Keratinocyte (primary cell): ENCODE data around the gene AGO3. TPM values are rescaled to one million over a fixed set of nuclear protein-coding genes. Genes with fewer than 3 reads are reported as not detected.

Source experiments
- DNase-seq: peaks from one replicate; pipeline ENCODE4 v3.0.0-alpha.2; 2011; ENCODE audit warnings: low read depth, missing footprints, low spot score
- FAIRE-seq: peaks from 2 replicates; lab custom pipeline; 2011; peaks lifted over from hg19 to GRCh38; lab: Jason Lieb, UNC
- H2AFZ ChIP-seq: 2 replicates; pipeline ENCODE4 v1.6.0; 2012; ENCODE audit warnings: low read length, control low read depth, inconsistent platforms; ENCODE audit not compliant: control insufficient read depth
- H3K27ac ChIP-seq: 2 replicates; pipeline ENCODE4 v1.5.1; 2011; ENCODE audit warnings: low read length; ENCODE audit not compliant: control insufficient read depth, insufficient read depth
- H3K27me3 ChIP-seq: 3 replicates; pipeline ENCODE4 v1.6.0; 2011; ENCODE audit warnings: low read length; ENCODE audit not compliant: control insufficient read depth, insufficient read depth; ENCODE audit errors: extremely low read depth
- H3K36me3 ChIP-seq, 2 experiments: 2 replicates in 1 of 2; 3 replicates in 1 of 2; pipeline ENCODE4 v1.5.1; 2011; ENCODE audit warnings: low read length in 2 of 2, mild to moderate bottlenecking in 1 of 2; ENCODE audit not compliant: control insufficient read depth in 2 of 2, insufficient read depth in 2 of 2; ENCODE audit errors: extremely low read depth in 1 of 2
- H3K4me1 ChIP-seq: 3 replicates; pipeline ENCODE4 v1.5.1; 2011; ENCODE audit warnings: low read length; ENCODE audit not compliant: control insufficient read depth, insufficient read depth; ENCODE audit errors: extremely low read depth
- H3K4me2 ChIP-seq: 3 replicates; pipeline ENCODE4 v1.6.0; 2011; ENCODE audit warnings: low read depth, low read length; ENCODE audit not compliant: control insufficient read depth, insufficient read depth; ENCODE audit errors: extremely low read depth
- H3K4me3 ChIP-seq, 3 experiments: fragments of 200-600 bp in 1 of 3; sonication (generic) in 1 of 3; 2 replicates in 2 of 3; 3 replicates in 1 of 3; pipeline ENCODE4 v1.5.1; 2011 to 2016; ENCODE audit warnings: low read length in 3 of 3, mild to moderate bottlenecking in 3 of 3, control low read depth in 2 of 3, inconsistent platforms in 1 of 3, low read depth in 1 of 3, mixed read lengths in 1 of 3, mixed run types in 1 of 3, moderate library complexity in 1 of 3; ENCODE audit not compliant: control insufficient read depth in 2 of 3, insufficient read depth in 2 of 3; ENCODE audit errors: extremely low read depth in 1 of 3
- H3K79me2 ChIP-seq: 2 replicates; pipeline ENCODE4 v1.6.0; 2012; ENCODE audit warnings: low read length; ENCODE audit not compliant: control insufficient read depth, insufficient read depth
- H3K9ac ChIP-seq: 3 replicates; pipeline ENCODE4 v1.6.0; 2011; ENCODE audit warnings: low read length; ENCODE audit not compliant: control insufficient read depth, insufficient read depth; ENCODE audit errors: extremely low read depth
- H3K9me1 ChIP-seq: 3 replicates; pipeline ENCODE4 v1.6.0; 2011; ENCODE audit warnings: low read length; ENCODE audit not compliant: control insufficient read depth, insufficient read depth; ENCODE audit errors: extremely low read depth
- H3K9me3 ChIP-seq: 2 replicates; pipeline ENCODE4 v1.5.1; 2012; ENCODE audit warnings: low read depth, low read length; ENCODE audit not compliant: control insufficient read depth
- H4K20me1 ChIP-seq: 3 replicates; pipeline ENCODE4 v1.6.0; 2011; ENCODE audit warnings: low read length; ENCODE audit not compliant: control insufficient read depth, insufficient read depth; ENCODE audit errors: extremely low read depth
- CTCF ChIP-seq, 3 experiments: IDR thresholded peaks in 1 of 3; conservative IDR thresholded peaks in 1 of 3; optimal IDR thresholded peaks in 1 of 3; 2 replicates in 2 of 3; 3 replicates in 1 of 3; pipeline versions ENCODE3 to v1.5.1; 2011; ENCODE audit warnings: low read length in 3 of 3, mild to moderate bottlenecking in 3 of 3, moderate library complexity in 2 of 3, control low read depth in 1 of 3, inconsistent platforms in 1 of 3; ENCODE audit not compliant: insufficient read depth in 2 of 3; ENCODE audit errors: extremely low read depth in 1 of 3
- EZH2 ChIP-seq: IDR thresholded peaks from one replicate; pipeline ENCODE4 v1.6.1; 2012; ENCODE audit warnings: inconsistent platforms, mild to moderate bottlenecking, low read length, moderate library complexity
- dilution Hi-C: fragments of 300-500 bp; cut with MboI; formaldehyde crosslinking; loops from one replicate; pipeline ENCODE4 v1.7.0; 2020; ENCODE audit warnings: low sequenced_read_pairs; ENCODE audit not compliant: extremely low pct_ligation_motif_present
- polyA plus RNA-seq, 5 experiments: library from polyadenylated mRNA; depleted of rRNA in 3 of 5; stranded (reverse) in 3 of 5; stranded (forward) in 1 of 5; unstranded in 1 of 5; fragments of >200 nt; gene quantifications; 1 replicate in 1 of 5; 2 replicates in 3 of 5; 3 replicates in 1 of 5; pipeline versions ENCODE4 v1.2.1 to v1.2.3, GENCODE V29; 2011 to 2012; ENCODE audit warnings: missing spikeins in 2 of 5, low read depth in 1 of 5, low replicate concordance in 1 of 5

Gene AGO3
- polyA plus RNA-seq, 1 donor (not counting 4 experiments of a cell fraction or from before 2014, with no cell fraction given): 14.0 TPM

DNA sequence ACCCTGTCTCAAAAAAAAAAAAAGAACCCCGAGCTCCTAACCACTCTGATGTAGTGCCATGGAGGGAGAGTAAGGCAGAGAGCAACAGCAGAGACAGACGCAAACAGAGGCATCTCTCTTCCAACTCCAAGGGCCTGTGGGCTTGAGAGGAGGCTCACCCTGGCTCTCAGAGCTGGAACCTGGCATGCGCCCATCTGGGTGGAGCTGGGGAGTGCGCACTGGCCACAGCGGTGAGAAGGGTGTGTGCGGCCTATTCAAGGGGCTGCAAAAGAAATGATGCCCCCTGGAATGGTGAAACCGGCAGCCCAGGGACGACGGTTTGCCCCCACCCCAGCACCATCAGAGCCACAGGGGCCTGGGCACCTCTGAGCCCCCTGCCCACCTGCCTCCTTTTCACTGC, 176.5 kb downstream of the AGO3 start:
- Histone ChIP-seq H3K36me3 (no peaks in the 10 kb centered on the region), H2AFZ (no peak overlapping the region), H3K9ac (no peak overlapping the region), H3K4me1 (peaks cover 14% of the 10 kb centered on the region), H3K27me3 (no peaks in the 10 kb centered on the region), H3K27ac (no peak overlapping the region), H3K4me3 (no peak overlapping the region), H3K4me2 (no peak overlapping the region), H3K9me1 (no peaks in the 10 kb centered on the region), H3K9me3 (no peaks in the 10 kb centered on the region), H3K79me2 (no peaks in the 10 kb centered on the region), H4K20me1 (no peaks in the 10 kb centered on the region)
- FAIRE-seq (no peak), DNase-seq (no peak)
- TF ChIP-seq CTCF (optimal IDR thresholded peaks at IDR 0.05 in 1 of 3, IDR thresholded peaks at IDR 0.05 in 1 of 3, conservative IDR thresholded peaks at IDR 0.05 in 1 of 3; ENCODE audit: extremely low read depth in 1 of 3, insufficient read depth in 2 of 3, low read length in 3 of 3) (no peak), EZH2 (no peak)
- dilution Hi-C loops: no loop called here

DNA sequence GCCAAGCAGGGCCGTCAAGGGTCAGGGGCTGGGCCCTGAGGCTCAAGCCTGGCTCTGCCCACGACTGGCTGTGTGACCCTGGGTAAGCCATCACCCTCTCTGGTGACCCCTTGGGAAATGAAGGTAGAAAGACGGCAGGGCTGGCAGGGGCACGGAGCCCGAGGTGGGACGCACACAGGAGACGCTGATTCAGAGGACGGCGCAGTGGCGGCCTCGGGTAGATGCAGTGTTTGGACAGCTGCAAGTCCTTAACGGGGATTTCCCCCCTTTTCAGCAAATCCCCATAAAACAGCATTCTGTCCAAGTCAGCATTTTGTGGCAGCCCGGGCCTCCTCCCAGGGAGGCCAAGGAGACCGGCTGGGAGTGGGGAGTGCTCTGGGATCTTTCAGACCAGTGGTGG, 177.4 kb downstream of the AGO3 start:
- Histone ChIP-seq H3K4me3 (no peak overlapping the region), H2AFZ (no peak overlapping the region), H3K9me1 (no peaks in the 10 kb centered on the region), H3K36me3 (no peaks in the 10 kb centered on the region), H3K79me2 (no peaks in the 10 kb centered on the region), H3K27ac (no peak overlapping the region), H4K20me1 (no peaks in the 10 kb centered on the region), H3K9me3 (no peaks in the 10 kb centered on the region), H3K9ac (peak overlapping the region; percentile 53), H3K4me2 (no peak overlapping the region), H3K4me1 (peaks cover 14% of the 10 kb centered on the region), H3K27me3 (no peaks in the 10 kb centered on the region)
- TF ChIP-seq EZH2: no peak
- no peak for TF ChIP-seq CTCF (optimal IDR thresholded peaks at IDR 0.05 in 1 of 3, IDR thresholded peaks at IDR 0.05 in 1 of 3, conservative IDR thresholded peaks at IDR 0.05 in 1 of 3; ENCODE audit: extremely low read depth in 1 of 3, insufficient read depth in 2 of 3, low read length in 3 of 3)
- FAIRE-seq (no peak), DNase-seq (no peak)
- dilution Hi-C loops: no loop called here
